Amygdala (tissue), 56 donors: ENCODE results near the gene VPS37C.

Experiments
- DNase-seq, 56 donors: peaks; one replicate each; lab custom pipeline; 2025; lab: John Stamatoyannopoulos, UW

Gene VPS37C

DNA sequence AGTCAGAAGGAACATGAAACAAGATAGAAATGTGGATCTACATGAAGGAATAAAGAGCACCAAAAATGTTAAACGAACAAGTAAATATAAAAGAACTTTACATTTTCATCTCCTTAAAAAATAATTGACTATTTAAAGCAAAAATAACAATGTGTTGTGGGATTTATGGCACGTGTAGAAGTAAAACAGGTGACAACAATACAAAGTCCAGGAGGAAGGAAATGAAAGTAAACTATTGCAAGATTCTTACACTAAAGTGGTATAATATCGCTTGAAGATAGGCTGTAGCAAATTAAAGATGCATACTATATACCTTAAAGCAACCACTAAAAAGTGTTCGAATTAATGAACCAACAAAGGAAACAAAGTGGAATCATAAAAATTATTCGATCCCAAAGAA is 5.5 kb downstream of the VPS37C start:
- no peak for DNase-seq

DNA sequence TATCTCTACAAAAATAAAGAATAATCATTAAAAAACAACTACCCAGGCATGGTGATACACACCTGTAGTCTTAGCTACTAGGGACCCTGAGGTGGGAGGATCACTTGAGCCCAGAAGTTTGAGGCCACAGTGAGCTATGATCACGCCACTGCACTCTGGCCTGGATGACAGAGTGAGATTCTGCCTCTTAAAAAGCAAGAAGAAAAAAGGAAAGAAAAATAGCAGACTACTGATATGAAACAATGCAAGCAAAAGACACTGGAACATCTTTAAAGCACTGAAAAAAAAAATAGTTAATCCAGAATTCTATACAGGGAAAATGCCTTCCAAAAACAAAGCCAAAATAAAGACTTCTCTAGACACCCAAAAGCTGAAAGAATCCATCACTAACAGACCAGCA is 5.9 kb downstream of the VPS37C start:
- no peak for DNase-seq

DNA sequence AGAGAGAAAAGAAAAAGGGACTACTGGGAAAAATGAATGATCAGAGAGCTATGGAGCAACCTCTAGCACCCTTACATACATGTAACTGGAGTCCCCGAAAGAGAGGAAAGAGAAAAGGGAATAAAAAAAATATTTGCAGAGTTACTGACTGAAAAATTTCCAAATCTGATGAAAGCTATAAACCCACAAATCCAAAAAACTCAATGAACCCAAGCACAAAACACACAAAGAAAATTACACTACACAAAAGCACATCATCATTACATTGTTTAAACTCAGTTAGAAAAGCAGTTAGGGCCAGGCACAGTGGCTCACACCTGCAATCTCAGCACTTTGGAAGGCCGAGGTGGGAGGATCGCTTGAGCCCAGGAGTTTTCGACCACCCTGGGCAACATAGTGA is 6.7 kb downstream of the VPS37C start:
- no peak for DNase-seq

DNA sequence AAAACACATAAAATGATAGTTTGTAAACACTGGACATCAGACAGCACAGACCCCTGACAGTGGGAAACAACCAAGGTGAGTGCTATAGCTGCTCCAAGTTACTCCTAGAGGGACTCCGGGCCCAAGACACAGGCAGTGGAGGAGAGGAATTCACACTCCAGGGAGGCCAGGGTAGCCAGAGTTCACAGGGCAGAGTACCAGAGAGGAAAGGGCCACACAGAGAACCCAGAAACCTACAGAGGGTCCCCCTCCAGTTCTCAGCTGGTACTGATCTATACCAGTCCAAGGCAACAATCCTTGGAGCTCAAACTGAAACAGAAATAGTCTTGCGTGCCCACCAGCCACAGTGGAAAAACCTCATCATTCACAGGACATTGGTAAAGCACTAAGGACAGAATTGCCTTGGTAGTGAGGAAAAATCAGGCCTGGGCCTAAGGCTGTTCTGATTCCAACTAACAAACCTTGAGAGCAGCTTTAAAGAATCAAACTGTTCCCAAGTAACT is 7.6 kb downstream of the VPS37C start:
- DNase-seq: no peak

DNA sequence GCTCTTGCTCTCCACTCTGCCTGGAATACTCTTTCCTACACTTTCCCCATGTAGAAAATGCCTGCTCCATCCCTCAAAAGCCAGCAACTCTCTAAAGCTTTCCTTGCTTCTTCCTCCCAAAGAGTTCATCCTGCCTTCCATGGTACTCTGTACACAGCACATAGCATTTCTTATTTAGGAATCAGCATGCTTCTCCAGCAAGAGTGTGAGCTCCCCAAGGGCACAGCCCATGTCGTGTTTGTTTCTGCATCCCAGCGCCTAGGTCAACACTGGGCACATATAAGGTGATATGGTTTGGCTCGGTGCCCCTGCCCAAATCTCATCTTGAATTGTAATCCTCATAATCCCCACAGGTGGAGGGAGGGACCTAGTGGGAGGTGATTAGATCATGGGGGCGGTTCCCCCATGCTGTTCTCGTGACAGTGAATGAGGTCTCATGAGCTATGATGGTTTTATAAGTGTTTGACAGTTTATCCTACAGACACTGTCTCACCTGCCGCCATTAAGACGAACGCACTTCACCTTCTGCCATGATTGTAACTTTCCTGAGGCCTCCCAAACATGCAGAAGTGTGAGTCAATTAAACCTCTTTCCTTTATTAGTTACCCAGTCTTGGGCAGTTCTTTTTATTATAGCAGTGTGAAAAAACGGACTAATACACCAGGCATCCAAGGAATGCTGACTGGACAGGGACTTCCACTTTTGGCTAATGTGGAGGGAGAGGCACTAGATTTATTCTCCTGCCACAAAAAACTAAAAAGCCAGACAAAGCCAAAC is 8.2 kb downstream of the VPS37C start:
- no peak for DNase-seq

DNA sequence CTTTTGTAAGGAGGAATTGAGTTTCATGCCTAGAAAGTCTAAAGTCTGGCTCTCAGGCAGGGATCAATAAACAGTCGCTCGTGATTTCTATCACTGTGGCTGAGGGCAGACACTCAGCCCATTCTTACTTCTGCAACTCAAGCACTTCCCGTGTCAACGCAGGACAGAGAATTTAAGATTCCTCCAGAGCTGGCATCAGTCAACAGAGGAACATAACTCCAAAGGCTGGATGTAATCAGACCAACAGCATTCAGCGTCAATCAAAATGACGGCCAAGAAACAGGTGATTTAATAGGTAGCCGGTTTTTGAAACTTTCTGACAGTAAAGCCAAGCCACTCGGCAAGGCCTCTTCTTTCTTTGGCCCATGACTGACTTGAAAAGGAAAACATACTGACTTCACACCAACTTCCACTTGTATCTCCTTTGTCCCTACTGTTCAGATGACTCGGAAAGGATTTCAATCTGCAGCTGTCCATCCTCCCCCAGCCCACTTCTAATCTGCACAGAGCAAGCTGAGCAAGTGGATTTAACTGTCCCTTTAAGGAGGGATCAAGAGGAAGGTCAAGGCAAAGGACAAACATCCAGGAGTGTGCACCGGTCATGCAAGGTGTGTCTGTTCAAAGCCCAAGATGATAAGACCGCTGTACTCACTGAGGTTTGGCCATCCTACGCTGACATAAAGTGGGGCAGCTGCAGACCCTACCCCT is 9.5 kb downstream of the VPS37C start:
- DNase-seq: no peak

DNA sequence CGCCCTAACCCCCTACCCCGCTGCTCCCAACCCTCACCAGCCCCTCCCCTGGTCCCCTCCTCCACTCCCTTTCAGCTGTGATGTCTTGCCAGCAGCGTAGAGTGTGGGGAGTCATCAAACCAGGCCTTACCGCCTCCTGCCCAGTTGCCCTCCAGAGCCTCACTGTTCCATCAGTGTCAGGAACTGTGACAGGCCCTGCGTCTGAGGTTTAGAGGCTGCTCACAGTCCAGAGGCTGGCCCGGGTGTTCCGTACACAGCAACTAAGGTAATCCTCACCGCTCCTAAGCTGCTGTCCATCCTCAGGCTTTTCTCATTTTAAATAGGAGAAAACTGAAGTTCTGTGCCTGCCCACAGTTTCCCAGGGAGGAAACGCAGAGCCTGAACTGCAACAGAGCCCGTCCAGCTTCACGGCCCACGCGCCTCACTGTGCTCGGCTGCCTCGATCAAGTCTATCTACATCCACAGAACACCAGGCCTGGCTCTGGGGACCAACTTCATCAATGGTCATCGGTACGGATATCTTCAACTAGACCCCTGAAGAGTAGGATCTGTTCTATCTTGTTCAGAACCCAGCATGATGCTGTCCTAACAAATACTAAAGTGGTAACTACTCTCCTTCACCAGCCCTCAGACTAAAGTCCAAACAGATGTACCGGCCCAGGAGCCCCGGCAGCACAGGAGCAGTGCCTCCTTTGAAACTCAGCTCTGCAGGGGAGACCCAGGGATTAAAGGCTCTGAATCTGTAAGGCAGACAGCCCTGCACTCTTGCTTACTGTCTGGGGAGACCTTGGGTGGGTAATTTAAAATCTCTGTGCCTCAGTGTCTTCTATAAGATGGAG is 10.3 kb downstream of the VPS37C start:
- DNase-seq: no peak

DNA sequence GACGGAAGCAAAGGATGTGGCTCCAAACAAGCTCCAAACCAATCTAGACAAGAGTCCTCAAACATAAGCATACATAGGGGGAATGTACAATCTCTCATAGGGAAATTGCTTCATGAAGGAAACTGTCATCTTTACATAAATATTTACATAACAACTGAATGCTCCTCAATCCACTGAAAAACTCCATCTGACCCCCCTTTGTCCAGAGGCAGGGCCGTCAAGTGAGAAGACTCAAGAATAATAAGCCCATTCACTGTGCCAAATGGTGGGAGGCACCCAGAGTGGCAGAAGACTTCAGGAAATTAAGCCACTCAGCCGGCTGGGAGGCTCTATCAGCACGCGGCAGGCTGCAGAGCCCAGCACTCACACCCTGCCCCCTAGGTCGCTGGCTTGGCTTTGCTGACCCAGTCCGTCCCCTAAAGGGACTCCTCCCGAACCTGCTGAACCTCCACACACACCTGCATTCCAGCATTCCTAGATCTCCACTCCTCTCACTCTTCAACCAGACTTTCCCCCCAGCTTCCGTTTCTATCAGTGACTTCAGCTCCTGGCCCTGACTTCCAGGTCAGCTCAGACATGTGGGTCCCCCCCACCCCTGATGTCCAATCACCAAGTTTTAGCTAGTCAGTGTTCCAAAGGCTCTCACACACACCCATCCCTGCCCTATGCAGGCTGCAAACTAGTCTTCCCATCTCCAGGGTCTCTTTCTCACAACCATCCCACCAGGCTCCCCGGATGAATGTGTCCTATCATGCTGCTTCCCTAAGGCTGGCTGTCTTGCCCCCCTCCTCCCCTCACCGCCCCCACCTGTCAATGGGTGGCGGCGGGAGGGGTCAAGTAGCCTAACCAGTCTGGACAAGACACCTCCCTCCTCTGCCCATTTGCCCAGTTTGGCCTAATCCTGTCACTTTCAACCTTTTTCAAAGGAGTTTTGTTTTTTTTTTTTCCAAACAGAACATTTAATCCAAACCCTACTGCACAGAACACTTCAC is 11.3 kb downstream of the VPS37C start:
- peak in 2 of 56 donors; percentile 10 to 19 for DNase-seq

DNA sequence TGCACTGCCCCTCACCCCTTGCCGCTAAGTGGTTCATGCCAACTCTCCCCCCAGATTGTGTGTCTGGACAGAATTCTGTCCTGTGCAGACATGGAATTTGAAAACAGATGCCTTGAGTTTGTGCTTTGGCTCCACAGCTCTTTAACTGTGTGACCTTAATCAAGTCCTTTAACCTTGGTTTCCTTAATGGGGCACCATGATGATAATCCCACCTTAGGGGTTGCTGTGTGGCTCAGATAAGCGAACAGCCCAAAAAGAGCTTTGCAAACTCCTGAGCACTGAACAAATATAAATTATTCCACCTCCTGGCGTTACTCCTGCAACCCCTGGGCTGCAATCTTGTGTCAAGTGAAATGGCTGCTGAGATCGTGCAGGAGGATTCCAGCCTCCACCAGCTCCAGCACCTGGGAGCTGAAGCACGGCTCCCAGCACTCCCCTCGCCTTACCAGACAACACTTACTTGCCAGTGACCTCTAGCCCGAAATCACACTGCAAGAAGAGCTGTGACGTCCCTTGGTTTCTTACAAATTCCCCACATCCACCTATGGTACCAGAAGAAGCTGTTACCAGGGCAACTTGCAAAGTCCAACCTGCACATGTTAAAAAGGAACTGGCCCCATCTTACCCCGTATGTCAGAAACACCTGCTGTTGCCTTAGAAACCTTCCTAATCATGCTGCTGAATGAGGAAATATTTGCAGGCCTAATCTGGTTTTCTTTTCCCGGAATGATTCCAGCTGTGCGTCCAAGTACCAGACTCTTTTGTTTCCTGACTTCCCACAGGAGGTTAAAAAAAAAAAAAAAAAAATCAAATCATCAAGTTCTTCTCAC is 13.2 kb downstream of the VPS37C start:
- no peak for DNase-seq

DNA sequence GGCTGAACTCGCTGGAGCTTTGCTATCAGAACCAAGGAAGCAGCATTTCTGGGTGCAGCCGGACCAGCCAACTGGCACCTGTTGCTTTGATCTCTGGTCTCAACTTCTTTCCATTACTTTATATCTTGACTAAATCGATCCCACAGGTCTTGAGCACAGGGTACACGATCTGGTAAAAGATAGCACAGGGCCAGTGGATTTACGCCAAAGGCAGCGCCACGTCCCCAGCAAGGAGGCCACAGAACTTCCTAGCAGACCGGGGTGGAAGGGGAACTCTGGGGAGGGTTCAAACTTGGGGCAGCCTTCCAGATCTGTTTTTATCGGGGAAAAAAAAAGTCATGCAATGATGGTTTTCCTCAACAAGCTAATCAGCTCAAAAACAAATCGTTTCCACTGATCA is 14.0 kb downstream of the VPS37C start:
- DNase-seq: no peak

DNA sequence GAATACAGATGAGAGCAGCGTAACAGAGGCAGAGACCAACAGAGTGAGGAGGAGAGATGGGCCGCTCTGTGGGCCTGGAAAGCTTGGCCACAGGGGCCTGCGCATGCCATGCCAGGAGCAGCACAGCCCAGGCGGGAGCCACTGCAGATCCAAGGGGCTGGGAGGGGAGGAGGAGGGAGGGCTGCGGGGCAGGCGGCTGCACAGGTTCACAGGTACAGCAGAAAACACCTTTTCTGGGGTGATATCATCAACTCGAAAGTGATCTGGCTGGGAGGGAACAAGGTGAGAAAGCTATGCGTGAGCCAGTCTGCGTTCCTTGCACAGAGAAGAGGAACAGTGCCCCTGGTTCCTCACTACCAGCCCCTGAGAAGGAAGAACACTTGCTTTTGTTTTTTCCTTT is 14.8 kb downstream of the VPS37C start:
- no peak for DNase-seq

DNA sequence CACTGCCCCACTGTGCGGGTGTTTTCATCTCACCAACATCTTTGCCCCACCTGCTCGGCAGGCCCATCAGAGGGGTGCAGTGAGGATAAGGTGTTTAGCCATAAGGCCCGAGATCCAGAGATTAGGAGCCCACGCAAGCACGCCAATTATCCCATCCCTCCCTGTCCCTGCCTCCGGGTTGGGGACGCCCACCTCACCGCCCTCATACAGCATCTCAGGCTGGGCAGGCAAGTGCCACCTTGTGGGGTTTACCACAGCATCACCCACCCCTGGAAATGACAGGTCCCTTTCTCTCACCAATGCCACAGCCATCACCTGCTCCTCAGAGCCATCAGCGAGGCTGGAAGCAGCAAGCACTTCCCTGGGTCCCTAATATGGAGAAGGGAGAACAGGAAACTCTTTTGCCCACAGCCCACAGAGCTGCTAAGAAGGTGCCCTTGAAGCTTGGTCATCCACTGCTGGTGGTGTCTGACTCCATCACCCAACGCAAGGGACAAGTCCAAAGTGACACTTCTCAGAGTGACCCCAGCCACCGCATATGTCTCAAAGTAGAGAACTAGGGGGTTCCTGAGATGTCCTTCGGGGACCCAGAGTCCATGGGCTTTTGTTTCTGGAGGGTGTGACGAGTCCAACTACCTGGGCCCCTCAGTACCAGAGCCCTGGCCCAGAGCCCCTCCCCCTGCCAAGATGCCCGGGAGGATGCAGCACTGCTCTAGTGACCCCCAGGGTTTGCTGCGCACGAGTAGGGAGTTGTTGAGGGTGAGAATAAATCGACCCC is 15.8 kb downstream of the VPS37C start:
- DNase-seq: no peak

DNA sequence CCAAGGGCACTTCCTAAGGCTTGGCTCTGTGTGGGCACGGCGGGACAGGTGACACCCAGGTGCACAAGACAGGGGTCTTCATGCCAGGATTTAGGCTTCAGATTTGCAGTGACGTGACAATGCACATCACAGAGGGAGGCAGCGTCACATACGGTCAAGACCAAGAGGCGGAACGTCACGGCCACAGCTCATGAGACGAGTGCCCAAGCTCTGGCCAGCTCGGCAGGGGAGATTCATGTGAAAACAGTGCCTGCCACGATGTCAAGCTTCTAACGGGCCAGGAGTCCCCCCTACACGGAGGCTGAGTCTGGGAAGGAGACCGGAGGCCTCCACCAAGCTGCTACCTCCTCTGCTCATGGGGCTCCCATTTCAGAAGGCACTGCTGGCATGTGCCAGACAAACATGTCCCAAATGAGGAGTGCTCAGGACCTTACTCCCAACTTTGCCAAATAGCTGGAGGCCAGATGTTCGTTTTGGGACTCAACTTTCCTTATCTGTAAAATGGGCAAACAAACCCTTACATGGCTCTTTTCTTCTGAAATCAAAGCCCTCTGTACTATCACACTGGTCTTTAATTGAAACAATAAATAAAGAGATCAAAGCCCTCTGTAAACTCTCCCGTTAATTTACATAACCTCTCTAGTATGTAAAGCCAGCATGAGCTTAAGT is 16.6 kb downstream of the VPS37C start:
- no peak for DNase-seq

DNA sequence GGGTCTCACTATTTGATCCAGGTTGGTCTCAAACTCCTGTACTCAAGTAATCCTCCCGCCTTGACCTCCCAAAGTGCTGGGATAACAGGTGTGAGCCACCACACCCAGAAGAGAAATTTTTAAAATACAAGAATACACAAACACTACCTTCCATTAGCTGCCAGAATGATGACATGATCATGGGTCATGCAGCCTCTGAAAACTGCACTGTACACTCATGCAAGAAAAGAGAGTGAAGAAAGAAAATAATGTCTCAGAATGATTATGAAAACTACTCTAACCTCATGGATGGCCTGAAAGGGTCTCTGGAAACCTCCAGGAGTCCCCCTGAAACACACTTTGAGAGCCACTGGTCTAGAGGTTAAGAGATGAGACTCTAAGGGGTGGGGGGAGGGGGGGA is 18.8 kb downstream of the VPS37C start:
- DNase-seq: no peak

DNA sequence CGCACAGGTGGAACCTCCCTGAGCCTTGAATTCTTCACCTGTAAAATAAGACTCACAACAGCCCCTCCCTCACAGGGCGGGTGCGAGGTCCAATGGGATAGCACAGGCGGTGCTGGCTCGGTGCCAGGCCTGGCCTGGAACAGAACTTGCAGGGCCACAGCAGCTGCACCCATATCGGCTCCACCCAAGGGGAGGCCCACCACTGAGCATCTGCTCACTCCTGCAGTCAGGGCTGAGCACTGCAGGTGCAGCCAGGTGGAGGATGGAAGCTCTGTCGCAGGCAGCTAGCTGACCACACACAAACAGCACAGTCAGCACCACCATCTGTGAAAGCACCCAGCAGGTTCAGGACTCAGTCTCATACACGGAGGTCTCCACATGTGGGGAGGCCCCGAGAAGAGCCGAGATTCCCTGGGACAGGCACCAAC is 19.6 kb downstream of the VPS37C start:
- peak in 2 of 56 donors; percentile 15 to 16 for DNase-seq

DNA sequence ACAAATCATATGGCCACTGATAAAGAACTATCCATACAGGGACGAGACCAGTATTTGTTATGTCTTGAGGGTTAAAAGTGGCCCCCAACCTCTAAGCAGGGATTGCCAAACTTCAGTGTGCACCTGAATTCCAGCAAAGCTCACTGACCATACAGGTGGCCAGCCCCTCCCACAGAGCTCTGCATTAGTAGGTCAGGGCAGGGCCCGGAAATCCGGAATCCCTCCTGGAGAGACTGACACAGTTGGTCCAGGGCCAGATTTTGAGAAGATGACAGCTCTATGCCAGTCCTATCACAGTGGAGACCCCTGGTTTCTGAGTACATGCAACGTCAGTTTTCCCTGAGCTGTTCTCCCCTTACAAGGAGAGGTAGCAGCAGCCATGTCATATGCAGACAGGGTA is 20.8 kb downstream of the VPS37C start:
- DNase-seq: no peak

DNA sequence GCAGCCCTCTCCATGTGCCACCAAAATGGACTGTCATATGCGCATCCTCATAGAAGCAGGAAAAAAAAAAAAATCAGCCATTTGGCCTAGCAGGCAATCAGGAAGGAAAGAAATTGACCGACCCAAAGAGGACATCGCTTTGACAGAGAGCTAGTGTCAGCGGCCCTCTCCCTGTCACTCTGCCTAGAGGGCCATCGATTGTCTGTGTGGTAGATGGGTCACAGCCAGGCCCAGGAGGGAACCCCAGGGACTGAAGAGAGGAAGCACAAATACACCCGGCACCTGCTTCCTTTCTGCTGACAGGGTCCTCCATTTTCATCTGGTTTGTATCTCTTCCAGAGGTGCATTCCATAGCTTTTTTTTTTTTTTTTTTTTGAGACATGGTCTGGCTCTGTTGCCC is 21.8 kb downstream of the VPS37C start:
- no peak for DNase-seq

DNA sequence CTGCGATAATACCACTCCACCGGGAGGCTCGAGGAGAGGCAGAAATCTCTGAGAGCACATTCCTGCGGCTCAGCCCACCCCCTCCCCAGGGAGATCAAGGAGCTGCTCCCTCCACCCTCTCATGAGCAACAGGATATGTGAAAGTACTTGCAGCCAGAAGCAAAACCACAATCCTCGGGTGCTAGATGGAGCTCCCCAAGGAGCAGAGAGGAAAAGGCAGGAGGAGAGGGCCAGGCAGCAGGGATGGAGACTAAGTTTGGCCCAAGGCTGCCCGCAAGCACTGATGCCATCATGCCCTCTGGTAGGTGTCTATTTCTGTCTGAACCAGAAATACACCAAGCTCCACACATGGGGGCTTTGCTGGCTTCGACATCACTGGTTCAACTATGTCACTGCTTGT is 22.3 kb downstream of the VPS37C start:
- DNase-seq: no peak
